D721Med (cell line): ENCODE results near the gene TEAD3.

Experiments used
- DNase-seq: peaks from one replicate; pipeline ENCODE4 v3.0.0; 2011; ENCODE audit warnings: low spot score; ENCODE audit not compliant: insufficient read length
- FAIRE-seq: peaks from 2 replicates; lab custom pipeline; 2011; peaks lifted over from hg19 to GRCh38; lab: Jason Lieb, UNC
- CTCF ChIP-seq: IDR thresholded peaks from 2 replicates; pipeline ENCODE4 v1.5.1; 2012; ENCODE audit warnings: mild to moderate bottlenecking, control low read depth; ENCODE audit not compliant: insufficient read depth; ENCODE audit errors: missing control alignments

TEAD3 gene

GRCh38 chr6:35486005-35486925, 10.6 kb downstream of the TEAD3 start:
- TF ChIP-seq CTCF, result no peak
- no peak for DNase-seq
- FAIRE-seq, result no peak

- TF ChIP-seq CTCF, result no peak
- FAIRE-seq, result no peak
- no peak for DNase-seq
Measured at GRCh38 chr6:35485402-35485877, 11.4 kb downstream of the TEAD3 start.

GRCh38 chr6:35484921-35485392, 11.9 kb downstream of the TEAD3 start:
- TF ChIP-seq CTCF, result no peak
- FAIRE-seq (no peak), DNase-seq (no peak)

- DNase-seq, result no peak
- no peak for TF ChIP-seq CTCF
- FAIRE-seq, result no peak
Measured at GRCh38 chr6:35483893-35484645, 12.8 kb downstream of the TEAD3 start.

- no peak for FAIRE-seq
- TF ChIP-seq CTCF, result no peak
Measured at GRCh38 chr6:35483490-35483889, 13.4 kb downstream of the TEAD3 start.

GRCh38 chr6:35483062-35483461, 13.8 kb downstream of the TEAD3 start:
- no peak for TF ChIP-seq CTCF
- DNase-seq (no peak), FAIRE-seq (no peak)

More at GRCh38 chr6:35483490-35483889, 13.4 kb downstream of the TEAD3 start:
- DNase-seq, result no peak
